ENCODE measurements around the gene PLCG1. TPM values are rescaled to one million over a fixed set of nuclear protein-coding genes. Genes with fewer than 3 reads are reported as not detected.
"Not testable (repeated sequence)": the region's sequence is repeated elsewhere in the genome, so short reads cannot be mapped to it uniquely, and the experiment has no call there.

The PLCG1 gene
- total RNA-seq, 6 experiments from 2014 or later: 9.5 to 22.6 (median 16.6) TPM

- WGBS (ENCODE audit: insufficient coverage, low coverage, low lambda C conversion rate, missing lambda C conversion rate): 55% methylated on average over 4 of the region's 6 CpGs
- TF ChIP-seq POLR2A (IDR thresholded peaks at IDR 0.05) (no peak), CTCF (IDR thresholded peaks at IDR 0.05) (no peak)
- ATAC-seq: peak; percentile 73 to 98 (median 90)
- intact Hi-C loops (cut with DNase I): no loop called here
- peak overlapping the region in 1 of 3 donors; percentile 22 for H3K27ac ChIP-seq
- H3K4me1 ChIP-seq: peaks cover 0 to 11% (median 0%) of the 10 kb centered on the region in 4 donors
- H3K9me3 ChIP-seq: no peaks in the 10 kb centered on the region
- no peaks in the 10 kb centered on the region for H3K27me3 ChIP-seq
- DNase-seq: peak in 2 of 3 donors; percentile 82 to 85
- H3K36me3 ChIP-seq: peaks cover 0 to 34% (median 16%) of the 10 kb centered on the region in 4 donors
- no peak overlapping the region for H3K4me3 ChIP-seq
These were observed 11.5 kb upstream of the PLCG1 start for GRCh38 chr20:41125530-41126457.

- Histone ChIP-seq H3K4me3 (no peak overlapping the region), H3K9me3 (no peaks in the 10 kb centered on the region), H3K27ac (no peak overlapping the region), H3K4me1 (peaks cover 0 to 11% (median 0%) of the 10 kb centered on the region in 4 donors), H3K27me3 (no peaks in the 10 kb centered on the region), H3K36me3 (peaks cover 0 to 25% (median 14%) of the 10 kb centered on the region in 4 donors)
- intact Hi-C loops (cut with DNase I): no loop called here
- DNase-seq (no peak), ATAC-seq (no peak)
- 93% methylated on average over 3 of the region's 3 CpGs for WGBS (ENCODE audit: insufficient coverage, low coverage, low lambda C conversion rate, missing lambda C conversion rate)
- TF ChIP-seq POLR2A (IDR thresholded peaks at IDR 0.05): no peak
- TF ChIP-seq CTCF (IDR thresholded peaks at IDR 0.05): no peak
These were observed 10.6 kb upstream of the PLCG1 start for GRCh38 chr20:41126719-41127118.

- WGBS (ENCODE audit: insufficient coverage, low coverage, low lambda C conversion rate, missing lambda C conversion rate): 100% methylated on average over 1 of the region's 3 CpGs
- DNase-seq; H3K9me3 ChIP-seq; H3K36me3 ChIP-seq; H3K27ac ChIP-seq; ATAC-seq; H3K4me3 ChIP-seq; H3K27me3 ChIP-seq; intact Hi-C loops (cut with DNase I): not testable (repeated sequence)
- peaks cover 0 to 11% (median 0%) of the 10 kb centered on the region in 4 donors for H3K4me1 ChIP-seq
These were observed 9.0 kb upstream of the PLCG1 start for GRCh38 chr20:41128317-41128716.

- DNase-seq (no peak), ATAC-seq (no peak)
- no peak for TF ChIP-seq POLR2A (IDR thresholded peaks at IDR 0.05)
- no peak for TF ChIP-seq CTCF (IDR thresholded peaks at IDR 0.05)
- intact Hi-C loops (cut with DNase I): no loop called here
- no peak overlapping the region for H3K27ac ChIP-seq
- no peaks in the 10 kb centered on the region for H3K27me3 ChIP-seq
- no peak overlapping the region for H3K4me3 ChIP-seq
- peaks cover 0 to 7% (median 0%) of the 10 kb centered on the region in 4 donors for H3K4me1 ChIP-seq
- no peaks in the 10 kb centered on the region for H3K36me3 ChIP-seq
- WGBS (ENCODE audit: insufficient coverage, low coverage, low lambda C conversion rate, missing lambda C conversion rate): 58% methylated on average over 3 of the region's 5 CpGs
- H3K9me3 ChIP-seq: no peaks in the 10 kb centered on the region
These were observed 5.6 kb upstream of the PLCG1 start for GRCh38 chr20:41131594-41132387.

GRCh38 chr20:41132388-41132775, 5.0 kb upstream of the PLCG1 start:
- DNase-seq; H3K27ac ChIP-seq; H3K27me3 ChIP-seq; intact Hi-C loops (cut with DNase I); H3K36me3 ChIP-seq; H3K9me3 ChIP-seq; ATAC-seq; H3K4me3 ChIP-seq; H3K4me1 ChIP-seq: not testable (repeated sequence)
- WGBS (ENCODE audit: insufficient coverage, low coverage, low lambda C conversion rate, missing lambda C conversion rate): 67% methylated on average over 7 of the region's 9 CpGs
